IMR-90 (cell line): Measurements from ENCODE around the gene LIPE. TPM values are rescaled to one million over a fixed set of nuclear protein-coding genes. Genes with fewer than 3 reads are reported as not detected.

ENCODE experiments used
- ATAC-seq: fragments of 200-7000 bp; cut with Tn5 transposase; 2 replicates; pipeline ENCODE4 v1.9.1; 2020; ENCODE audit warnings: low read depth, mild to moderate bottlenecking, moderate library complexity
- BruUV-seq: library from RNA; stranded (reverse); fragments of 400-500 nt; replicated peaks from 2 replicates; lab custom pipeline; 2021; lab: Mats Ljungman, UMichigan
- CTCF ChIA-PET: fragments of 300-600 bp; formaldehyde crosslinking; extraction: SDS; loops from one replicate; lab custom pipeline; 2021; ENCODE audit warnings: antibody characterized with exemption; lab: Yijun Ruan, JAX
- POLR2A ChIA-PET: fragments of 300-600 bp; sonication (Branson Sonifier 250); formaldehyde crosslinking; loops from one replicate; lab custom pipeline; 2022; ENCODE audit warnings: antibody characterized with exemption; ENCODE audit not compliant: unreplicated experiment; lab: Charles Lee
- DNase-seq: peaks from one replicate; pipeline ENCODE4 v3.0.0; 2013
- H2AFZ ChIP-seq: replicated peaks from 2 replicates; pipeline ENCODE3; 2013; ENCODE audit warnings: low read length, mild to moderate bottlenecking; ENCODE audit not compliant: poor library complexity
- H2AK5ac ChIP-seq: 2 replicates; pipeline ENCODE4 v1.6.1; 2013; ENCODE audit warnings: low read depth, low read length, inconsistent platforms
- H2AK9ac ChIP-seq: replicated peaks from 2 replicates; pipeline ENCODE3; 2013; ENCODE audit warnings: mild to moderate bottlenecking, low read depth, low read length, moderate library complexity; ENCODE audit not compliant: poor library complexity
- H2BK120ac ChIP-seq: 2 replicates; pipeline ENCODE4 v1.6.1; 2013; ENCODE audit warnings: low read depth, low read length, inconsistent platforms
- H2BK15ac ChIP-seq: 3 replicates; pipeline ENCODE4 v1.6.1; 2013; ENCODE audit warnings: low read depth, low read length, inconsistent platforms
- H2BK20ac ChIP-seq: 2 replicates; pipeline ENCODE4 v1.6.1; 2013; ENCODE audit warnings: low read depth, mild to moderate bottlenecking, inconsistent platforms, low read length, moderate library complexity
- H2BK5ac ChIP-seq: 2 replicates; pipeline ENCODE4 v1.6.1; 2013; ENCODE audit warnings: mild to moderate bottlenecking, low read depth, low read length, inconsistent platforms; ENCODE audit not compliant: poor library complexity, severe bottlenecking
- H3K14ac ChIP-seq: replicated peaks from 2 replicates; pipeline ENCODE4 v1.6.1; 2013; ENCODE audit warnings: low read depth, low read length, inconsistent platforms
- H3K18ac ChIP-seq: 2 replicates; pipeline ENCODE4 v1.6.1; 2013; ENCODE audit warnings: low read depth, low read length, control low read depth
- H3K23ac ChIP-seq: 2 replicates; pipeline ENCODE4 v1.6.1; 2013; ENCODE audit warnings: low read depth, low read length, inconsistent platforms
- H3K27ac ChIP-seq: 2 replicates; pipeline ENCODE4 v1.5.1; 2013; ENCODE audit warnings: mild to moderate bottlenecking, control low read depth, low read length; ENCODE audit not compliant: insufficient read depth
- H3K27me3 ChIP-seq: 2 replicates; pipeline ENCODE4 v1.6.1; 2013; ENCODE audit warnings: low read length; ENCODE audit not compliant: control insufficient read depth, insufficient read depth
- H3K36me3 ChIP-seq: 2 replicates; pipeline ENCODE4 v1.6.1; 2013; ENCODE audit warnings: low read length, mixed read lengths; ENCODE audit not compliant: control insufficient read depth, insufficient read depth
- H3K4ac ChIP-seq: 2 replicates; pipeline ENCODE4 v1.6.1; 2013; ENCODE audit warnings: low read depth, low read length, inconsistent platforms
- H3K4me1 ChIP-seq: 2 replicates; pipeline ENCODE4 v1.6.1; 2013; ENCODE audit warnings: low read length, mixed read lengths; ENCODE audit not compliant: control insufficient read depth, insufficient read depth
- H3K4me2 ChIP-seq: 2 replicates; pipeline ENCODE4 v1.6.1; 2013; ENCODE audit warnings: low read depth, mild to moderate bottlenecking, control low read depth, low read length, moderate library complexity
- H3K4me3 ChIP-seq: 2 replicates; pipeline ENCODE4 v1.5.1; 2013; ENCODE audit warnings: low read depth, mild to moderate bottlenecking, control low read depth, low read length, moderate library complexity; ENCODE audit not compliant: insufficient read depth
- H3K56ac ChIP-seq: 2 replicates; pipeline ENCODE4 v1.6.1; 2013; ENCODE audit warnings: low read length, inconsistent platforms; ENCODE audit not compliant: insufficient read depth; ENCODE audit errors: extremely low read depth
- H3K79me1 ChIP-seq, 2 experiments: 2 replicates each; pipeline ENCODE4 v1.6.1; 2013; ENCODE audit warnings: low read length in 2 of 2, inconsistent platforms in 1 of 2, low read depth in 1 of 2
- H3K9ac ChIP-seq: 2 replicates; pipeline ENCODE4 v1.6.1; 2013; ENCODE audit warnings: low read depth, low read length, control low read depth
- H3K9me1 ChIP-seq: 2 replicates; pipeline ENCODE4 v1.6.1; 2013; ENCODE audit warnings: low read length, inconsistent platforms; ENCODE audit not compliant: insufficient read depth
- H3K9me3 ChIP-seq: 2 replicates; pipeline ENCODE4 v1.6.1; 2013; ENCODE audit warnings: low read length; ENCODE audit not compliant: control insufficient read depth, insufficient read depth
- H4K20me1 ChIP-seq: 2 replicates; pipeline ENCODE4 v1.6.1; 2013; ENCODE audit warnings: low read length, inconsistent platforms; ENCODE audit not compliant: insufficient read depth
- H4K5ac ChIP-seq: 2 replicates; pipeline ENCODE4 v1.6.1; 2013; ENCODE audit warnings: mild to moderate bottlenecking, low read depth, low read length, control low read depth
- H4K8ac ChIP-seq, 2 experiments: 2 replicates each; pipeline ENCODE4 v1.6.1; 2013; ENCODE audit warnings: low read depth in 2 of 2, low read length in 2 of 2, control low read depth in 1 of 2, inconsistent platforms in 1 of 2
- H4K91ac ChIP-seq: 2 replicates; pipeline ENCODE4 v1.6.1; 2013; ENCODE audit warnings: low read depth, low read length, inconsistent platforms; ENCODE audit not compliant: insufficient read depth
- BHLHE40 ChIP-seq: fragments of 150-350 bp; IDR thresholded peaks from 2 replicates; pipeline ENCODE4 v1.6.1; 2016; ENCODE audit warnings: mild to moderate bottlenecking, low read depth, low read length
- CEBPB ChIP-seq: IDR thresholded peaks from 2 replicates; pipeline ENCODE4 v1.6.1; 2012; ENCODE audit warnings: low read depth, low read length, improper control_type of control experiment
- CHD1 ChIP-seq: IDR thresholded peaks from 2 replicates; pipeline ENCODE4 v1.6.1; 2012; ENCODE audit warnings: low read depth, low read length, improper control_type of control experiment
- FOS ChIP-seq: fragments of 150-350 bp; IDR thresholded peaks from 2 replicates; pipeline ENCODE4 v1.6.1; 2016; ENCODE audit warnings: low read depth, low read length
- MAFK ChIP-seq: IDR thresholded peaks from 2 replicates; pipeline ENCODE4 v1.6.1; 2012; ENCODE audit warnings: low read depth, low read length, improper control_type of control experiment
- MAZ ChIP-seq: IDR thresholded peaks from 2 replicates; pipeline ENCODE4 v1.6.1; 2012; ENCODE audit warnings: low read depth, mild to moderate bottlenecking, low read length, improper control_type of control experiment, moderate library complexity, borderline replicate concordance
- MXI1 ChIP-seq: IDR thresholded peaks from 2 replicates; pipeline ENCODE4 v1.6.1; 2012; ENCODE audit warnings: low read depth, mild to moderate bottlenecking, low read length, moderate library complexity, borderline replicate concordance
- NFE2L2 ChIP-seq: fragments of 150-350 bp; IDR thresholded peaks from 2 replicates; pipeline ENCODE4 v1.6.1; 2016; ENCODE audit warnings: low read depth, mild to moderate bottlenecking, low read length
- POLR2A ChIP-seq: IDR thresholded peaks from 2 replicates; pipeline ENCODE4 v1.6.1; 2012; ENCODE audit warnings: mild to moderate bottlenecking, low read depth, low read length
- RAD21 ChIP-seq: IDR thresholded peaks from 2 replicates; pipeline ENCODE4 v1.6.1; 2012; ENCODE audit warnings: low read length, improper control_type of control experiment
- RCOR1 ChIP-seq: IDR thresholded peaks from 2 replicates; pipeline ENCODE4 v1.6.1; 2012; ENCODE audit warnings: mild to moderate bottlenecking, low read length, improper control_type of control experiment; ENCODE audit not compliant: insufficient replicate concordance
- RFX5 ChIP-seq: IDR thresholded peaks from 2 replicates; pipeline ENCODE4 v1.8.0; 2012; ENCODE audit warnings: low read depth, mild to moderate bottlenecking, low read length, moderate library complexity
- SMC3 ChIP-seq: fragments of 150-350 bp; IDR thresholded peaks from 2 replicates; pipeline ENCODE4 v1.6.1; 2016; ENCODE audit warnings: low read depth, mild to moderate bottlenecking, antibody characterized with exemption, low read length, moderate library complexity
- WGBS, 2 experiments: methylation state at CpG; one replicate each; pipeline versions ENCODE4 v1.1.5 to v1.1.7; 2013; ENCODE audit warnings: missing lambda C conversion rate in 2 of 2; ENCODE audit not compliant: insufficient read length in 1 of 2; ENCODE audit errors: extremely low coverage in 2 of 2; 5-methylcytosine and 5-hydroxymethylcytosine counted together
- dilution Hi-C: fragments of 300-500 bp; cut with HindIII; formaldehyde crosslinking; loops from one replicate; pipeline ENCODE4 v1.14.3; 2018; ENCODE audit warnings: low sequenced_read_pairs; ENCODE audit not compliant: unreplicated experiment
- in situ Hi-C: fragments of 300-500 bp; cut with MboI; formaldehyde crosslinking; loops from 3 replicates; pipeline ENCODE4 v1.14.3; 2019; ENCODE audit warnings: low sequenced_read_pairs, inconsistent platforms, mixed read lengths
- intact Hi-C: fragments of 100-400 bp; cut with micrococcal nuclease; formaldehyde crosslinking; loops from 2 replicates; pipeline ENCODE4 v1.10.0; 2022
- polyA plus RNA-seq, 3 experiments: library from polyadenylated mRNA; depleted of rRNA; stranded (reverse); fragments of >200 nt; gene quantifications; 2 replicates each; pipeline ENCODE4 v1.2.3, GENCODE V29; 2012; ENCODE audit warnings: low replicate concordance in 1 of 3
- total RNA-seq: library from RNA; depleted of rRNA; stranded (reverse); fragments of >200 nt; gene quantifications from 2 replicates; pipeline ENCODE4 v1.2.3, GENCODE V29; 2012
- TF ChIP-seq, protein P1 (sequence below): fragments of 150-350 bp; IDR thresholded peaks from 2 replicates; pipeline ENCODE4 v1.6.1; 2016; ENCODE audit warnings: low read depth, mild to moderate bottlenecking, low read length, moderate library complexity, borderline replicate concordance
- TF ChIP-seq, protein P2 (sequence below): conservative IDR thresholded peaks from 2 replicates; pipeline ENCODE4 v1.5.1; 2012; ENCODE audit warnings: mild to moderate bottlenecking, low read depth, low read length, improper control_type of control experiment
- TF ChIP-seq, protein P3 (sequence below): fragments of 150-350 bp; IDR thresholded peaks from 2 replicates; pipeline ENCODE4 v1.6.1; 2017; ENCODE audit warnings: mild to moderate bottlenecking, antibody characterized with exemption, low read length, low read depth

LIPE gene
- total and polyA plus RNA-seq, 2 of the 4 experiments (the other 2 are of a cell fraction): 1.1 to 5.4 TPM

DNA sequence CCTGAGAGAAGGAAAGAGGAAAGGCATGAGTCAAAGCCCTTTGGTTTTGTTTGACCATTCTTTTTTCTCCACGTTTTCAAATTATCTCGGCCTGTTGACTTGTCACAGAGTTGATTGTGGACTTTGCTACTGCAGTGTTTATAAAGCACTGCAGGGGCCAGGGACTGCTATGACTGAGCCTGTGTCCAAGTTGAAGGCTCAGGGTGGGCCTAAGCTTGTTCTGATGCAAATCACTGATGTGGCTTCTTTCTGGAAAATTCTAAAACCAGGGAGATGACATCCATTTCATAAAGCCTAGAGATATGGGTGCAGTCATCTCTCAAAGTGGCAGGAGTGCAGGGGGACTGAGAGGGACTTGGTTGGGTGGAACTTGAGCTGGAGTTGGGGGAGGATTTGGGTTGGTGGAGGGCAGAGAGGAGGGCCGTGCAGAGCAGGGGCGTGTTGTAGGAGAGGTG is 16.8 kb upstream of the LIPE start:
- Histone ChIP-seq H3K4me3 (no peak overlapping the region), H4K8ac (no peak overlapping the region), H3K27ac (no peak overlapping the region), H3K9me3 (no peaks in the 10 kb centered on the region), H3K4me1 (no peaks in the 10 kb centered on the region), H2BK20ac (no peak overlapping the region), H2AFZ (no peak overlapping the region), H3K56ac (no peak overlapping the region), H3K9ac (no peak overlapping the region), H3K9me1 (no peaks in the 10 kb centered on the region), H3K14ac (no peak overlapping the region), H3K27me3 (peaks cover 30% of the 10 kb centered on the region), H2AK9ac (no peak overlapping the region), H4K5ac (no peak overlapping the region), H2BK5ac (no peak overlapping the region), H3K4ac (no peak overlapping the region), H3K18ac (no peak overlapping the region), H4K91ac (no peak overlapping the region), H3K23ac (no peak overlapping the region), H2AK5ac (no peak overlapping the region), H3K79me1 (no peaks in the 10 kb centered on the region), H3K4me2 (no peak overlapping the region), H4K20me1 (no peaks in the 10 kb centered on the region), H3K36me3 (no peaks in the 10 kb centered on the region), H2BK15ac (no peak overlapping the region), H2BK120ac (no peak overlapping the region)
- dilution Hi-C loops (no loop called here), intact Hi-C loops (no loop called here), in situ Hi-C loops (no loop called here)
- WGBS, 2 experiments: 40% methylated on average over 1 of the region's 4 CpGs; no CpG with 5 or more reads in 1 of the 2 experiments
- BruUV-seq: no TSS peak
- TF ChIP-seq MAZ: no peak
- TF ChIP-seq BHLHE40: no peak
- TF ChIP-seq, protein P1, sequence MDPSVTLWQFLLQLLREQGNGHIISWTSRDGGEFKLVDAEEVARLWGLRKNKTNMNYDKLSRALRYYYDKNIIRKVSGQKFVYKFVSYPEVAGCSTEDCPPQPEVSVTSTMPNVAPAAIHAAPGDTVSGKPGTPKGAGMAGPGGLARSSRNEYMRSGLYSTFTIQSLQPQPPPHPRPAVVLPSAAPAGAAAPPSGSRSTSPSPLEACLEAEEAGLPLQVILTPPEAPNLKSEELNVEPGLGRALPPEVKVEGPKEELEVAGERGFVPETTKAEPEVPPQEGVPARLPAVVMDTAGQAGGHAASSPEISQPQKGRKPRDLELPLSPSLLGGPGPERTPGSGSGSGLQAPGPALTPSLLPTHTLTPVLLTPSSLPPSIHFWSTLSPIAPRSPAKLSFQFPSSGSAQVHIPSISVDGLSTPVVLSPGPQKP: no peak
- no peak for TF ChIP-seq RFX5
- TF ChIP-seq RCOR1: no peak
- TF ChIP-seq RAD21: no peak
- no peak for TF ChIP-seq FOS
- TF ChIP-seq MAFK: no peak
- TF ChIP-seq, protein P2, sequence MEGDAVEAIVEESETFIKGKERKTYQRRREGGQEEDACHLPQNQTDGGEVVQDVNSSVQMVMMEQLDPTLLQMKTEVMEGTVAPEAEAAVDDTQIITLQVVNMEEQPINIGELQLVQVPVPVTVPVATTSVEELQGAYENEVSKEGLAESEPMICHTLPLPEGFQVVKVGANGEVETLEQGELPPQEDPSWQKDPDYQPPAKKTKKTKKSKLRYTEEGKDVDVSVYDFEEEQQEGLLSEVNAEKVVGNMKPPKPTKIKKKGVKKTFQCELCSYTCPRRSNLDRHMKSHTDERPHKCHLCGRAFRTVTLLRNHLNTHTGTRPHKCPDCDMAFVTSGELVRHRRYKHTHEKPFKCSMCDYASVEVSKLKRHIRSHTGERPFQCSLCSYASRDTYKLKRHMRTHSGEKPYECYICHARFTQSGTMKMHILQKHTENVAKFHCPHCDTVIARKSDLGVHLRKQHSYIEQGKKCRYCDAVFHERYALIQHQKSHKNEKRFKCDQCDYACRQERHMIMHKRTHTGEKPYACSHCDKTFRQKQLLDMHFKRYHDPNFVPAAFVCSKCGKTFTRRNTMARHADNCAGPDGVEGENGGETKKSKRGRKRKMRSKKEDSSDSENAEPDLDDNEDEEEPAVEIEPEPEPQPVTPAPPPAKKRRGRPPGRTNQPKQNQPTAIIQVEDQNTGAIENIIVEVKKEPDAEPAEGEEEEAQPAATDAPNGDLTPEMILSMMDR: no peak
- TF ChIP-seq, protein P3, sequence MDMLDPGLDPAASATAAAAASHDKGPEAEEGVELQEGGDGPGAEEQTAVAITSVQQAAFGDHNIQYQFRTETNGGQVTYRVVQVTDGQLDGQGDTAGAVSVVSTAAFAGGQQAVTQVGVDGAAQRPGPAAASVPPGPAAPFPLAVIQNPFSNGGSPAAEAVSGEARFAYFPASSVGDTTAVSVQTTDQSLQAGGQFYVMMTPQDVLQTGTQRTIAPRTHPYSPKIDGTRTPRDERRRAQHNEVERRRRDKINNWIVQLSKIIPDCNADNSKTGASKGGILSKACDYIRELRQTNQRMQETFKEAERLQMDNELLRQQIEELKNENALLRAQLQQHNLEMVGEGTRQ: no peak
- TF ChIP-seq CHD1: no peak
- TF ChIP-seq MXI1: no peak
- no peak for TF ChIP-seq NFE2L2
- TF ChIP-seq SMC3: no peak
- no peak for TF ChIP-seq POLR2A
- TF ChIP-seq CEBPB: no peak
- ATAC-seq (no peak), DNase-seq (no peak)
- ChIA-PET POLR2A (no interaction called here), CTCF (no interaction called here)
